Measurements from ENCODE around the gene DGKZ. TPM values are rescaled to one million over a fixed set of nuclear protein-coding genes. Genes with fewer than 3 reads are reported as not detected.
A peak's percentile ranks its signal among the peaks of the same experiment; 100 is the strongest.
"Not testable (repeated sequence)": the region's sequence is repeated elsewhere in the genome, so short reads cannot be mapped to it uniquely, and the experiment has no call there.

DGKZ gene
- total and polyA plus RNA-seq, 12 donors, result 12.4 to 160 (median 44.0) TPM

GRCh38 chr11:46378811-46379481 is 31.7 kb downstream of the DGKZ start:
- Histone ChIP-seq H3K27me3 (no peaks in the 10 kb centered on the region), H3K9me3 (replicated peaks in 1 of 3) (no peaks in the 10 kb centered on the region), H3K4me3 (no peak overlapping the region), H3K4me1 (replicated peaks in 1 of 2) (peaks cover 9 to 15% of the 10 kb centered on the region in 2 donors), H3K27ac (peak overlapping the region in 1 of 5 donors; percentile 17), H3K36me3 (replicated peaks in 1 of 2) (peaks cover 0 to 28% of the 10 kb centered on the region in 2 donors)
- WGBS, 4 donors, result 79 to 85% (median 81%) methylated on average over 5 to 20 of the region's 20 CpGs
- intact Hi-C loops (cut with DNase I), result no loop called here
- DNase-seq, result peak in 1 of 7 donors; percentile 8
- TF ChIP-seq CTCF (IDR thresholded peaks at IDR 0.05) (no peak), POLR2A (IDR thresholded peaks at IDR 0.05) (no peak)

GRCh38 chr11:46379482-46380293 is 32.4 kb downstream of the DGKZ start:
- not testable (repeated sequence) for H3K27me3 ChIP-seq; H3K9me3 ChIP-seq (replicated peaks in 1 of 3); H3K4me3 ChIP-seq
- intact Hi-C loops (cut with DNase I), result loop anchor here in 1 of 2 donors (10.0 kb wide), 1 partner anchor 225 kb away; no protein-coding TSS in a partner anchor
- H3K27ac ChIP-seq, result peak overlapping the region in 2 of 5 donors; percentile 67 to 77
- H3K36me3 ChIP-seq (replicated peaks in 1 of 2), result peaks cover 0 to 21% of the 10 kb centered on the region in 2 donors
- 72 to 100% (median 79%) methylated on average over 2 to 33 of the region's 36 CpGs for WGBS, 4 donors
- peaks cover 9 to 15% of the 10 kb centered on the region in 2 donors for H3K4me1 ChIP-seq (replicated peaks in 1 of 2)
- peak in 1 of 7 donors; percentile 17 for DNase-seq

GRCh38 chr11:46380340-46381047 is 33.2 kb downstream of the DGKZ start:
- Histone ChIP-seq H3K27me3 (no peaks in the 10 kb centered on the region), H3K9me3 (replicated peaks in 1 of 3) (no peaks in the 10 kb centered on the region), H3K4me3 (peak overlapping the region; percentile 16 to 83 (median 58)), H3K36me3 (replicated peaks in 1 of 2) (peaks cover 0 to 13% of the 10 kb centered on the region in 2 donors), H3K4me1 (replicated peaks in 1 of 2) (peaks cover 9 to 15% of the 10 kb centered on the region in 2 donors), H3K27ac (peak overlapping the region in 4 of 5 donors; percentile 39 to 77 (median 68))
- DNase-seq, result peak; percentile 68 to 86 (median 71)
- intact Hi-C loops (cut with DNase I), result loop anchor here in 1 of 2 donors (10.0 kb wide), 1 partner anchor 224 kb away; no protein-coding TSS in a partner anchor
- TF ChIP-seq CTCF (IDR thresholded peaks at IDR 0.05) (no peak), POLR2A (IDR thresholded peaks at IDR 0.05) (no peak)
- WGBS, 4 donors, result 0 to 1% (median 1%) methylated on average over 18 to 45 of the region's 45 CpGs

GRCh38 chr11:46381048-46381818 is 34.0 kb downstream of the DGKZ start, which contains the start of gene MDK:
TSS of gene MDK (plus strand) at chr11:46381669. CDS start at chr11:46382058, 389 bp downstream.
- Histone ChIP-seq H3K4me3 (peak within 1 kb of the TSS; percentile 16 to 83 (median 58)), H3K27ac (peak within 1 kb of the TSS in 4 of 5 donors; percentile 39 to 77 (median 68)), H3K9me3 (replicated peaks in 1 of 3) (no peaks in the 10 kb centered on the region), H3K4me1 (replicated peaks in 1 of 2) (peaks cover 9 to 15% of the 10 kb centered on the region in 2 donors), H3K27me3 (no peaks in the 10 kb centered on the region), H3K36me3 (replicated peaks in 1 of 2) (peaks cover 0 to 5% of the 10 kb centered on the region in 2 donors)
- intact Hi-C loops (cut with DNase I), result loop anchor here in 1 of 2 donors (10.0 kb wide), 1 partner anchor 224 kb away; no protein-coding TSS in a partner anchor
- TF ChIP-seq CTCF (IDR thresholded peaks at IDR 0.05) (no peak), POLR2A (IDR thresholded peaks at IDR 0.05) (no peak)
- 1 to 2% methylated on average over 74 to 89 of the region's 96 CpGs; no CpG with 5 or more reads in 2 of the 4 donors for WGBS, 4 donors
- DNase-seq, result peak in 2 of 7 donors; percentile 39 to 40
